Activated CD4-positive, CD25-positive, alpha-beta regulatory T cell treated with anti-CD3 and anti-CD28 coated beads, Interleukin-2, amount 50 U/mL, for 16 hours (primary cell): ENCODE data around the gene CSK.
"Not testable (repeated sequence)": the region's sequence is repeated elsewhere in the genome, so short reads cannot be mapped to it uniquely, and the experiment has no call there.

Experiments
- DNase-seq: peaks from one replicate; pipeline ENCODE4 v3.0.0-alpha.2; 2020; ENCODE audit warnings: low read depth, low spot score

The CSK gene

DNA sequence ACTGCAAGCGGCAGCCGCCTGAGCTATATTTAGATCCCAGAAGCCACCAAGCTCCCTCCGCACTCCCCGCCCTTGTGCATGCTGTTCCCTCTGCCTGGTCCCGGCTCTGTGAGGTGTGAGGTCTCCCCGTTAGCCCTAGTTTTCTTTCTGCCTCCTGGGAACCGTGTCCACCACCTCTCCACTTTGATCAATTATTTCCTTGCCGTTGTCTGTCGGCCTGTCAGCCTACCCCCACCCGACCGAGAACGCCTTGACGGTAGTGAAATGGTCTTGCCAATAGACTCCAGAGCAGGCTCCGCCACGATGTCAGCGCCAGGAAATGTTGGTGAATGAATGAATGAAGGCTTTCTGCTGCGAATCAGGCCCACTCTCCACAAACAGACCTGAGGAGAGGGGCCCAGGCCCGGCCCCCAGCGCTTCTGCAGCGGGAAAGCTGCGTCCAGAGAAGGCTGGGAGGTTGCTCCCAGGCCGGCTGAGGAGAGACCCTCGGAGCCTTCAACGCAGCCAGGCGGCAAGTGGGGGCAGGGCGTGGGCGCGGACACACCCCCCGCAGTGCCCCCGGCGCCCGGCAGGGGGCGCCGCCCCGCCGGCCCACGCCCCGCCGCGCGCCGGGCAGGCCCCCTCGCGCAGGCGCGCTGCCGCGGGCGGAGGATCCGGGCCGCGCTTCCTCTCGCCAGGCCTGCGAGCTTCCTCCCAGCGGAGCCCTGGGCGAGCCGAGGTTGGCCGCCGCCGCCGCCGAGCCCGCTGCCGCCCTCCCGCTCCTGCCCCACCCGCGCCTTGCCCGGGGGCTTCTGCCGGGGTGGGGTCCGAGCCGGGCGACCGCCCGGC, at the start of gene CSK:
CSK (plus strand) TSS at position 650 of the 828 bp plus-strand sequence. CDS start 16,218 bp downstream, outside the sequence.
- DNase-seq, result peak; percentile 61

DNA sequence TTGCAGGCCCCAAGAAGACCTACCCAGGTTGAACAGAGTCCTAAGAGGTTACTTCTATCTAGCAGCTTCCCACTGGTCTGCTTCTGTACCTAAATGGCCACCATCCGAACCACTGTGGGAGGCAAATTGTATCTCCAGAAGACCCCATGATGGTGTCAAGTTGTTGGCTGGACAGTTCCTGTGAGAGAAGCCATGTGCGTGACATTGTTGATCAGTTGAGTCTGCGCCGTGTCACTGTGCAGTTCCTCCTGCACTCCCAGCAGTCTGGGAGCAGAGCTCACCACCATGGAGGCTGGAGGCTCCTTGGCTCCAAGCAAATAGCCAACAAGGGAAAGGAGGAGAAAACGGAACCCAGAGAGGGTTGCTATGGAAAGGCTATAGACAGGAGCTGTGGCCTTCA, 49.0 kb upstream of the CSK start:
- DNase-seq, result no peak

DNA sequence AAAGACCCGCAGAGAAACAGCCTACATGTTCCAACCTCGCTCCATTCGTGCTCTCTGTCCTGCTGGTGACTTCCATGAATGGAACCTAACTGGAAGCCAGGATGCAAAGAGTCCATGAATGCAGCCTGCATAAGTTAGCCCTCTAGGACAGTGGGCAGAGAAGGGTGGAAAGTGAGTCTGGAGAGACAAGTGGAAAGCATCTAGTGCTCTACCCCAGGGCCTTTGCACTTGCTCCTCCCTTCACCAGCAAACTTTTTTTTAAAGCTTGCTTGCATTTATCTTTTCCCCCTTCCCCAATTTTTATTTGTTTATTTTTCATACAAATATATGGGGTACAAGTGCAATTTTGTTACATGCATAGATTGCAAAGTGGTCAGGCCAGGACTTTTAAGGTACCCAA, 48.6 kb upstream of the CSK start:
- no peak for DNase-seq

DNA sequence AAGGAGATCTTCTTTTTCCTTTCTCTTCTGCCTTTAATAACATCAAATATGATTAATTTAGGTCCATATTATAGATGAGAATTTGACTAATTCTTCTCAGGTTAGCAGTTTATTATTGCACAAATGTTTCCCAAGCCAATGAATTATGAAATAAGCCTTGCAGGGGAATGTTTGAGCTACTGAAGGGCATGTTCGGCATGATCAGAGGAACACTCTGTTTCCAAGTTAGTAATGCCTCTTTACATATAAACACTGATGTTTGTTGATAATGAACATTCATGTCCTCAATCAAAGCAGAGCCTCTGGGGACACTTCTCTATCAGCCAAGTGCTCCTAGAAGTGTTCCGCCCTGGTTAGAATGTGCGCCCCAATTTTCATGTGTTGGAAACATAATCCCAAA, 46.6 kb upstream of the CSK start:
- no peak for DNase-seq

DNA sequence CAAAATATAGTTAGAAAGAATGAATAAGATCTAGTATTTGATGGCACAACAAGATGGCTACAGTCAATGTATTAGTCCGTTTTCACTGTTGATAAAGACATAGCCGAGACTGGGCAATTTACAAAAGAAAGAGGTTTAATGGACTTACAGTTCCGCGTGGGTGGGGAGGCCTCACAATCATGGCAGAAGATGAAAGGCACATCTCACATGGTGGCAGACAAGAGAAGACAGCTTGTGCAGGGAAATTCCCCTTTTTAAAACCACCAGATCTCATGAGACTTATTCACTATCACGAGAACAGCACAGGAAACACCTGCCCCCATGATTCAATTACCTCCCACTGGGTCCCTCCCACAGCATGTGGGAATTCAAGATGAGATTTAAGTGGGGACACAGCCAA, 43.6 kb upstream of the CSK start:
- not testable (repeated sequence) for DNase-seq

DNA sequence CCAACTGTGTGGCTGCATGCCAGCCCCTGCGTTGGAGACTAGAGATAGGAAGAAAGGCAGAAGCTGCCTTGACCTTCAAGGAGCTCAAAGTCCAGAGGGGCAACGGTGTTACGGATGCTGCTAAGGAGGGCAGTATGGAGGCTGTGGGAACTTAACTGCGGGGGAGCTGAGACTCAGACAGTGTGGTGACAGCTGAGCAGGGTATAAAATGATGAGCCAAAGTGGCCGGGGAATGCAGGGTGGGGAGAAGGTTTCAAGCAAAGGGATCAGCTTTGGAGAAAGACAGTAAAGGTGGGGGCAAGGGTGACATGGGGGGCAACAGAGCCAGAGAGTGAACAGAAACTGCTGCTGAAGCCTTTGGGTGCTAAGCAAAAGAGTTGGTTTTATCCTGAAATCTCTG, 39.5 kb upstream of the CSK start:
- no peak for DNase-seq

DNA sequence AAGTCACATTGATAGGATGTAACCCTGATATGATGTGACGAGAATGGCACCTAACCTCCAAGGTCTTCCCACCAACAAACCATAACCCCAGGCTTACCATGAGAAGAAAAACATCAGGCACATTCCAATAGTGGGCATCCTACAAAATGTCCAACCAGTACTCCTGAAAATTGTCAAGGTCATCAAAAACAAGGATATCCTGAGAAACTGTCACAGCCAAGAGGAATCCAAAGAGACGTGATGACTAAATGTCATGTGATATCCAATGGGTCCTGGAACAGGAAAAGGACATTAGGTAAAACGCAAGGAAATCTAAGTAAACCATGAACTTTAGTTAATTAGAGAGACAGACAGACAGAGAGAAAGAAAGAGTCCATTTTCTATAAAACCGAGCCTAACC, 35.5 kb upstream of the CSK start:
- no peak for DNase-seq

DNA sequence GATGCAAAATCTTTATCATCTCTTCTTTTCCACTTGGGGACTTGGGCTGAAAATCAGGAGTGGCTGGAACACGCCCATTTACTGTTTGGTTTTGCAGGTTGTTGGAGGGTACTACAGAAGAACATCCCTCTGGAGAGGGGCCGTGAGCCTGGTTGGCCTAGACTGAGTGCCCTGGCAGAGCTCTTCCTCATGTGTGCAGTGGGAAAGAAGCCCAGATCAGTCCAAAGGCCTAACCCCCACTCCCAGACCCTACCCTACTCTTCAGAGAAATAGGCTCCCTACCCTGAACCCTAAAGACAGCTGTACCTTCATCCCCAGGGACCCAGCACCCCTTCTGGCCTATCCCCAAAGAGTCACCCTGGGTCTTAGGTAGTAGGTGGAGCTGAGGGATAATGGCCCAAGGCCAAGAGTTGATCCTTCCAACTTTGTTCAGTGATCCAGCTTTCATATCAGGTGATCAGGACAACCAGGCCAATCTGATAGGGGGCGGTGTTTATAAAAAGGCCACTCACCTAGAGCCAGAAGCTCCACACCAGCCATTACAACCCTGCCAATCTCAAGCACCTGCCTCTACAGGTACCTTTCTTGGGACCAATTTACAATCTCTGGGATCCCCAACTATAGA, 33.4 kb upstream of the CSK start, which contains the start of gene CYP1A2:
CYP1A2 (plus strand) TSS at position 524 of the 625 bp plus-strand sequence. CDS start 894 bp downstream, outside the sequence.
- no peak for DNase-seq

DNA sequence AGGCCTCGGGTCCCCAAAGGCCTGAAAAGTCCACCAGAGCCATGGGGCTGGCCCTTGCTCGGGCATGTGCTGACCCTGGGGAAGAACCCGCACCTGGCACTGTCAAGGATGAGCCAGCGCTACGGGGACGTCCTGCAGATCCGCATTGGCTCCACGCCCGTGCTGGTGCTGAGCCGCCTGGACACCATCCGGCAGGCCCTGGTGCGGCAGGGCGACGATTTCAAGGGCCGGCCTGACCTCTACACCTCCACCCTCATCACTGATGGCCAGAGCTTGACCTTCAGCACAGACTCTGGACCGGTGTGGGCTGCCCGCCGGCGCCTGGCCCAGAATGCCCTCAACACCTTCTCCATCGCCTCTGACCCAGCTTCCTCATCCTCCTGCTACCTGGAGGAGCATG, 32.0 kb upstream of the CSK start:
- DNase-seq, result no peak

DNA sequence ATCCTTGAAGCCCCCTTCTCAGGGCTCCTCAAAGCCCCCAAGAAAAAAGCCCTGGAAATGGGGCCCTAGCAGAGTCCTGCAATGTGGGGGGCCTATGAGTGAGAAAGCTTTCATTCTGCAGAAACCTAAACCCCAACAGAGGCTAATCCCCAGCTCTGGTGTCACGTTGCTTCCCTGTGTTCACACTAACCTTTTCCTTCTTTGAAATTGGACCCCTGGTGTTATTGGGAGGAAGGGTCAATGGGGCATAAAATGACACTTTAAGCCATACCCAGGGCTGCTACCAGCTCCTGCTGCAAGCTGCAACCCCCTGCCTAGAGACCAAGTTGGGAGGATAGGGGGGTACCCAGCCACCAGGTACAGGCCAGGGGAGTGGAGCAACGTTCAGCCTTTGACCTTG, 31.1 kb upstream of the CSK start:
- no peak for DNase-seq

DNA sequence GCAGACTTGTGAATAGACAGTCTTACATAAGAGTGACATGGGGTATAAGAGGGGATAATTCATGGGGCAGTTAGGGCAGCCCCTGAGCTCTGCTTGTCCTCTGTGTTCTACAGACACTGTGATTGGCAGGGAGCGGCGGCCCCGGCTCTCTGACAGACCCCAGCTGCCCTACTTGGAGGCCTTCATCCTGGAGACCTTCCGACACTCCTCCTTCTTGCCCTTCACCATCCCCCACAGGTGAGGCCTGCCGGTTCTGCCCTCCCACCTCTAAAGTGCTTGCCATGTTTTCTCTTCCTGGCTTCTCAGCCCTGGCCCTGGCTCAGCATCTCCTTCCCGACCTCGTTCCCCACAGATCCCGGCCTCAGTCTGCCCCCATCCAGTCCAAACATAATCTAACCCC, 29.9 kb upstream of the CSK start:
- no peak for DNase-seq

DNA sequence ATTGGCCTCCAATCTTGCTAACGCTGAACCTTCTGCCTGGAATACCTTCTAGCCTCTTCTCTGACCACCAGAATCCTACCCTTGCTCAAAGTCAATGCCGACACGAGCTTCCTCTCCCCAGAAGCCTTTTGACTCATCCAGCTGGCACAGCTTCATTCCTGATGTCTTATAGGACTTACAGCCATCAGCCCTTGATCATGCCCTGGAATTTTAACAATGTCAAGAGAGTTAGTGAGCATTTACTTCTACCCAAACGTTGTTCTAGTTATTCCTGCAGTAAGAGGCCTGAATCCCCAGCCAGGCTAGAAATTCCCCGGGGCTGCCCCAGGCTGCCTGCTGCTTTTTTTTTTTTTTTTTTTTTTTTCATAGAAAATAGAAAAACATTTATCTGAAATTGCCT, 29.3 kb upstream of the CSK start:
- DNase-seq, result no peak

DNA sequence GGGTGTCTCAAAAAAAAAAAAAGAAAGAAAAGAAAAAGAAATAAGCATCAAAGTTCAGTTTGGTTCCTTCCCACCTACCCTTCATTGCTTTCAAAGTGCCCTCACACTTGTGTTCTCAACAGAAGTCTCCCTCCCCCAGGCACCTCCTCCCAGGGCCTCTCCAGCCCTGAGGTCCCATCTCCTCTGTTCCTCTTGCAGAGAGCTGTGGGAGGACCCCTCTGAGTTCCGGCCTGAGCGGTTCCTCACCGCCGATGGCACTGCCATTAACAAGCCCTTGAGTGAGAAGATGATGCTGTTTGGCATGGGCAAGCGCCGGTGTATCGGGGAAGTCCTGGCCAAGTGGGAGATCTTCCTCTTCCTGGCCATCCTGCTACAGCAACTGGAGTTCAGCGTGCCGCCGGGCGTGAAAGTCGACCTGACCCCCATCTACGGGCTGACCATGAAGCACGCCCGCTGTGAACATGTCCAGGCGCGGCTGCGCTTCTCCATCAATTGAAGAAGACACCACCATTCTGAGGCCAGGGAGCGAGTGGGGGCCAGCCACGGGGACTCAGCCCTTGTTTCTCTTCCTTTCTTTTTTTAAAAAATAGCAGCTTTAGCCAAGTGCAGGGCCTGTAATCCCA, 27.2 kb upstream of the CSK start:
- DNase-seq, result no peak

DNA sequence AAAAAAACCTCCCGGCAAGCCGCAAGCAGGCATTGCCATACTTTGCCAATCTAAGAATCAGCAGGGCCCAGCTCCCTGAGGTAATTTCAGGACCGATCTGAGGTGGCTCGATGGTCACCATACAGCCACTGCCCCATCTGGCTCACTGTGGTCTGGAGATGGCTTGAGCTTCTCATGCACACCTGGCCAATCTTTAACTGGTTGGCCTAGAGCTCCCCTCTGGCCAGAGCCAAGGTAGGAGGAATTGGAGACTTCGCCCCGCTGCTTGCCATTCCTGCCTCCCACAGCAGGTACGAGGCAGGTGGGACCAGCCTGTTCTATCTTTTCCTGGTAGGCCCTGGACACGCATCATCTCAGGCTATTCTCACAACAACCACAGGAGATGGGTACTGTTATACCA, 23.1 kb upstream of the CSK start:
- no peak for DNase-seq

DNA sequence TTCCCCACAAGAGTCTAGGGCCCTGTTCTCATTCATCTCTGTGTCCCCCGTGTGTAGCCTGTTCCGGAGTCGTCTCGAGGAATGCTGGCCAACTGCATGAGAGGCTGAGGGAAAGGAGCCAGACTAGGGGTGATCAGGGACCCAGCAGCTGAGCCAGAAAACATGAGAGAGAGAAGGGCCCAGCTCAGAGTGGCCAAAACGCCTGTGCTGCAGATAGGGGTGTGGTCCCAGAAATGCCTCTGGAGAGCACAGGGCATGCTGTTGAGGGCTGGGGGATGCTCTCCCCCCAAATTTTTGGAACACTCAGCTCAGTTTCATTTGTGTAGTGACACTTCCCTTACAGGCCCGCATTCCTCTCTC, 19.1 kb upstream of the CSK start:
- no peak for DNase-seq

DNA sequence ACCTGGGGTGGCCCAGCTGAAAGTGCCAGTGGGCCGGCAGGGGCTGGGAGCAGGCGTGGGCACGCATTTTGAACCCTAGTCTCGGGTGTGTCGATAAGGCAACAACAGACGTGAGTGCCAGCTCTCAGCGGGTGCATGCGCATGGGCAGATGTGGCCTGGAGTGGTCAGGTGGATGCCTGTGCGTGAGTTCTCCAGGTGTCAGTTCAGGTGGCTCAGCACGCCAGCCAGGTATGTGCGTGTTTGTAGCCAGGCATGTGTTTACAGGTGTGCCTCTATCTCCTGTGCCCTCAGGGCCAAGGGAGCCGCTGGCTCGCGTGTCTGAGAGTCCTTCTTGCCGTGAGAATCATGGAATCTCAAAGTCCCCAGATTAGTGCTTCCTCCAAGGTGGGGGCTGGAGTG, 18.5 kb upstream of the CSK start:
- DNase-seq, result no peak

DNA sequence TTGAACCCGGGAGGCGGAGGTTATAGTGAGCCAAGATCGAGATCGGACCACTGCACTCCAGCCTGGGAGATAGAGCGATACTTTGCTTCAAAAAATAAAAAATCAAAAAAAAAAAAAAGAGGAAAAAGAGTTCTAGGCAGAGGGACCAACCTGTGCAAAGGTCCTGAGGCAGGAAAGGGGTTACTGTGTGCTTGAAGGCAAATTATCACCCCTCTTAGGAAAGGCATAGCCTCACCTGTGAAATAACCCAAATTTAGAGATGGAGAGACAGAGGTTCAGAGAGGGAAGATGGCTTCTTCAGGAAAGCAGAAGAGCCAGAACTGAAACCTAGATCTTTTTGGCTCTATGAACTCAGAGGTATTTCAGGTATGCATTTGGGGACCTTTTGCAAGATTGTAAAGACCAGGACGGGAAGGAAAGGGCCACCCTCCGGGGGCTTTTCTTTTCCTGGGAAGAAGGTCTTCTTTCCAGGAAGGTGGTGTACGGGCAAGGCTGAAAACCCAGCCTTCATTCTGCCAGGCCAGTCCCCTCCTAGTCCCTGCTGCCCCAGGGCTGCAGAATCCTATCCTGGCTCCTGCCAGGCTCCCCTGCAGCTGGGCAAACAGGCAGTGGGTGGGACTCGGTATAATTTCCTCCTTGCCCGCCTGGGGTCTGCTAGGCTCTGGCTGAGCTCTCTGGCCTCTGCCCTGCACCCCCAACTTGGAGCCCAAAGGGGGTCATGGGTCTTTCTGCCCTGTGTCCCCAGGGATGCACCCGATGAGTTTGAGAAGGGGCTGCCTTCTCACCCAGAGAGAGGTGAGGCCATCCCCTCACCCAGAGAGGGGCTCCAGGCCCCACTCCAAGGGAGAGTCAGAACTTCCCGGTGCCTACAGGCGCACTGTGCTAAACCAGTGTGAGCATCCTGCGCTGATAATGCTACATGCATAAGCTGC, 14.4 kb upstream of the CSK start:
- no peak for DNase-seq

DNA sequence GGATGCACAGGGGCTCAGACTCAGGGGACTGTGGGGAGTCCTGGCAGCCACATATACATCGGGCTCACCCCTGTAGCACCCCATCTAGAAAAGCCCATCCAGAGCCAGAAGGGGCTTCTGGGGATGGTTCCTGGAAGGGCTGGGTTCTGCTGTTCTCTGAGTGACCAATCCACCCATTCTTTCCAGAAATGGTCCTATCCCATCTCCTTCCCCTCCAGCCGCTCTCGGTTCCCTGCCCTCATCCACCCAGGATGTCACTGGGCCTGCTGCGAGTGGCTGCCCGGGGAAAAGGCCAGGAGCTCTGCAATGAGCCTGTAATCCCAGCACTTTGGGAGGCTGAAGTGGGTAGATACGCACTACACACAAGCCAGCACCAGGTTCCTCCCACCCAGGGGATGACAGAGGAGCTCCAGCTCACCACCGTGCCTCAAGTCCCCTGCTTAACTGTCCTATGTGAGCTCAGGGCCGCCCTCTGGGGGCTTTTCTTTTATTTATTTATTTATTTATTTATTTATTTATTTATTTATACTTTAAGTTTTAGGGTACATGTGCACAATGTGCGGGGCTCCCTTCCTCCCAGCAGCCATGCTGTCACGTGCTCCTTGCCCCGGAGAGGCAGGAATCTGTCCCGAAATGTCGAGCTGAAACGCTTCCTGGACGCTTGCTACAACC, 13.6 kb upstream of the CSK start:
- no peak for DNase-seq

DNA sequence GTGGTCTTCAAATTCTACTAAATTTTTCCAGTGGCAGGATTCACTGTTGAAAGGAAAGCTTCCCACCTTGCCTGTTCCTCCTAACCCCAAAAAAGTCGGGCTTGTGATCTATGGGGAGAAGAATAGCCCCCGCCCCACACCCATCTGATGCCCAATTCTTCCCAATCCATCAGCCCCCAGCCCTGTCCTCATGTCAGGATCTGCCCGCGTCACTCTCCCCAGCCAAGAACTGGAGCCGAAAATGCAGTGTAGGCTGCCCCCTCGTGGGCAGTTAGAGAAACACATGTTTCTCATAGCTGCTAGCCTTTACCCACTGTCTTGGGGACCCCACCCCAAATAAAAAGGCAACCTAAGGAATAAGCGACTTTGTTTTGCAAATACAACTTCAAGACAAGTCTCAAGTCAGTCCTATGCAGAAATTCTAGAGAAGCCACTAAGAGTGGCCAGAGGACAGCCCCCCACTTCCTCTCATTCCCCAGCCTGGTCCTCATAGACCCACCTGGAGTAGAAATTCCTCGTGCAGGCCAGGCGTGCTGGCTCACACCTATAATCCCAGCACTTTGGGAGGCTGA, 13.0 kb upstream of the CSK start:
- DNase-seq, result no peak

DNA sequence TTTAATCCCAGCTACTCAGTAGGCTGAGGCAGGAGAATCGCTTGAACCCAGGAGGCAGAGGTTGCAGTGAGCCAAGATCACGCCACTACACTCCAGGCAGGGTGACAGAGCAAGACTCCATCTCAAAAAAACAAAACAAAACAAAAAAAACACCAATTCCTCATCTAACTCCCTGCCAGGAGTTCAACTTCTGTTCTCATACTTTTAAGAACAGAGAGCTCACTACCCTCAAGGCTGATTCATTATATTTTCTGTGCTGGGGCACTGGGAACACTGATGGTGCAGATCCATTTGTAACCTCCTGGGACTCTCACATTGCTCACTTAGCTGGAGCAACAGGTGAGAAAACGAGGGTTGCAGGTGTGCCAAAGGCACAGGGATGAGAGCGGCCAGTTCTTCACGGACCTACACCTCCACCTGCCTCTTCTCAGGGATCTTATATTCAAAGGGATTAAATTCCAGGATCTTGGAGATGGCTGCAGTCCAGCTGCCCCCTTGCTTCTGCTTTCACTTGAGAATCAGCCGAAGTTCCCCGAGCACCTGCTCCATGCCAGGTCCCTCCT, 12.3 kb upstream of the CSK start:
- no peak for DNase-seq
